GM18951 (cell line): ENCODE measurements around the gene ABCC11.

Experiments used
- POLR2A ChIP-seq: IDR thresholded peaks from 4 replicates; pipeline ENCODE4 v1.6.1; 2011; ENCODE audit warnings: mild to moderate bottlenecking; ENCODE audit not compliant: insufficient read length, insufficient read depth; ENCODE audit errors: extremely low read depth
- in situ Hi-C: fragments of 300-500 bp; cut with MboI; formaldehyde crosslinking; loops from one replicate; pipeline ENCODE4 v1.12.0; 2022; ENCODE audit warnings: low sequenced_read_pairs, mixed read lengths, inconsistent platforms; ENCODE audit not compliant: unreplicated experiment

Gene ABCC11

DNA sequence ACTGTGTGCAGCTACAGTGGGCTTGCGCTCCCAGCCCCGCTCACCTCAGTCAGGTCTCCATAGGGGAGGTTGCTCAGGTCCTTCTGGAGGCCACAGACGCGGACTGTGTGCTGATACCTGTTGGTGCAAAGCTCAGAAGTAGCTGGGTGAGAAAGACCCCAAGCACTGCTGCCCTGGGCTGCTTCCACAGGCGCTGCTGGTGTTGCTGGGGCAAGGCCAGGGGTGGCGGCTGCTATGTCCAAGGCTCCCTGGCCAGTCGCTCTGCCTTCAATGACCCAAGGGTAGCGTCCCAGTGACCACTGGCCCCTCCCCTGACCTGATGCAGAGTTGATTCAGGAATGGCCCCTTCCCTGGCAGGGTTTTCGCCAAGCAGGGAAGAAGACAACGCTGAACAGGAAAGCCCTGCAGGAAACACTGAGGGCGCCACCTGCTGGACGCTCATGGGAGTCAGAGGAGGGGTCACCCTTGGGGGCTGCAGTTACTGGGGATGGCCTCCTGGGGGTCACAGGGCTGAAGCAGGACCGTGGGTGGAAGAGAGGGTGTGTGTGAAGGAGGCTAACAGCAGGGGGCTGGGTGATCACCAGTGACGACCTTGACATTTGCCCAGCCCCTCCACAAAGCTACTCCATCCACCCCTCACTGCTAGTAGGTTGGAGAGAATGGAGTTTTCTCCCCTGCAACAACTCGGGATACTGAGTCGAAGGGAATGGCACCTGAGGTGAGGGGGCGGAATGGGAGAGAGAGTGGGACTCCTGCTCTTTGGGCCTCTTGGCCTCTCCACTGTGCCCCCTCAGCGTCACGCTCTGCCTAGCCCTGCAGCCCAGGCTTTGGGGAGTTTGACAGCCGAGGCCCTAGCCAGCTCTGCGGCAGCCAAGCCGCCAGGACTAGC lies 129.9 kb downstream of the ABCC11 start:
- in situ Hi-C loops = no loop called here
- TF ChIP-seq POLR2A = no peak
